ENCODE measurements around the gene GRAP.

GRCh38 chr17:19000531-19001325, 46.0 kb downstream of the GRAP start:
- TF ChIP-seq CTCF (conservative IDR thresholded peaks at IDR 0.05) (no peak), ZFX (IDR thresholded peaks at IDR 0.05) (no peak)
